Endodermal cell (in vitro differentiated cells): Measurements from ENCODE around the gene IFI27L2. TPM values are rescaled to one million over a fixed set of nuclear protein-coding genes. Genes with fewer than 3 reads are reported as not detected.

Experiments used
- DNase-seq: peaks from one replicate; pipeline ENCODE4 v3.0.0-alpha.2; 2017
- H3K27ac ChIP-seq: 2 replicates; pipeline ENCODE4 v1.5.1; 2013; ENCODE audit warnings: mild to moderate bottlenecking, low read depth, low read length, moderate library complexity
- H3K27me3 ChIP-seq: 2 replicates; pipeline ENCODE4 v1.6.1; 2013; ENCODE audit warnings: mild to moderate bottlenecking, low read length, moderate library complexity; ENCODE audit not compliant: insufficient read depth, control insufficient read depth, poor library complexity, severe bottlenecking
- H3K36me3 ChIP-seq: 2 replicates; pipeline ENCODE4 v1.7.0; 2013; ENCODE audit warnings: mild to moderate bottlenecking, low read length, moderate library complexity; ENCODE audit not compliant: control insufficient read depth, insufficient read depth
- H3K4me1 ChIP-seq: one replicate; pipeline ENCODE4 v1.7.0; 2013; ENCODE audit warnings: low read length; ENCODE audit not compliant: control insufficient read depth, insufficient read depth
- H3K4me3 ChIP-seq: 2 replicates; pipeline ENCODE4 v1.5.1; 2013; ENCODE audit warnings: mild to moderate bottlenecking, low read length, moderate library complexity
- H3K9ac ChIP-seq: 2 replicates; pipeline ENCODE4 v1.6.1; 2013; ENCODE audit warnings: mild to moderate bottlenecking, low read length, moderate library complexity; ENCODE audit not compliant: poor library complexity, severe bottlenecking; ENCODE audit errors: extremely low read depth
- H3K9me3 ChIP-seq: 2 replicates; pipeline ENCODE4 v1.6.1; 2013; ENCODE audit warnings: mild to moderate bottlenecking, low read length, moderate library complexity; ENCODE audit not compliant: control insufficient read depth
- H3K27ac Mint-ChIP-seq: 2 replicates; pipeline ENCODE4 v1.8.0; 2020; ENCODE audit warnings: mixed read lengths
- H3K27me3 Mint-ChIP-seq: 2 replicates; pipeline ENCODE4 v1.8.0; 2021; ENCODE audit warnings: mild to moderate bottlenecking, mixed read lengths; ENCODE audit not compliant: insufficient read depth
- H3K36me3 Mint-ChIP-seq: 2 replicates; pipeline ENCODE4 v1.8.0; 2020; ENCODE audit warnings: low read depth, mixed read lengths
- H3K4me1 Mint-ChIP-seq: 2 replicates; pipeline ENCODE4 v1.8.0; 2020; ENCODE audit warnings: mixed read lengths
- H3K4me3 Mint-ChIP-seq: 2 replicates; pipeline ENCODE4 v1.8.0; 2020; ENCODE audit warnings: mild to moderate bottlenecking, moderate library complexity, mixed read lengths
- H3K9me3 Mint-ChIP-seq: 2 replicates; pipeline ENCODE4 v1.8.0; 2020; ENCODE audit warnings: mild to moderate bottlenecking, mixed read lengths
- WGBS, 2 experiments: methylation state at CpG; one replicate each; pipeline versions ENCODE4 v1.1.5 to v1.1.7; 2013; ENCODE audit warnings: missing lambda C conversion rate in 2 of 2, mixed read lengths in 1 of 2; ENCODE audit not compliant: insufficient coverage in 1 of 2, insufficient read length in 1 of 2; 5-methylcytosine and 5-hydroxymethylcytosine counted together
- total RNA-seq, 2 donors: library from RNA; stranded (reverse); fragmentation: NEBNext Ultra II Directional in 1 of 2; extraction: Animal tissue kit (Norgen Biotek cat#: 25700) in 1 of 2; gene quantifications; 2 replicates in 1 of 2; 3 replicates in 1 of 2; pipeline ENCODE4 v1.2.1, GENCODE V29; 2021
- TF ChIP-seq, protein P1 (sequence below): fragments of 200-600 bp; sonication (generic); conservative IDR thresholded peaks from 2 replicates; pipeline ENCODE4 v1.5.0; 2021; ENCODE audit warnings: antibody characterized with exemption, mild to moderate bottlenecking

Gene IFI27L2
- total RNA-seq, 2 donors from 2014 or later = 36.0 to 43.7 TPM

DNA sequence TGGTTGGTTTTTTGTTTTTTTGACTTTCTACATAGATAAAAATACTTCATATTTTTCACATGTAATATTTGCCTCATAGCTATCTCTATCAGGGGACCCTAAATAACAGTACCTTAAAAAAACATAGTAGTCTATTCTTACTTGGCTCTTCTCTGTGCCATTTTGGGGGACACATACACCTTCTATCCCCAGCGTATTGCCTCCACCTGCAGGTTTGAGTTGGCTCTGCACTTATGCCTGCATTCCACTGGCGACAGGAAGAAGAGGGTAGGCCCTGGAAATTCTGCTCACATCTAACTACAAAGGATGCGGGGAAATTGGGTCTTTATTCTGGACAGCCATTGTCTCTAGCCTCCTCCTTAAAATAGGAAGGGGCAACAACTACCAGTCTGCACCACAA is 13.8 kb upstream of the IFI27L2 start:
- Mint-ChIP-seq H3K36me3 (no peaks in the 10 kb centered on the region), H3K9me3 (no peaks in the 10 kb centered on the region), H3K4me3 (no peak overlapping the region), H3K27ac (no peak overlapping the region), H3K27me3 (peaks cover 6% of the 10 kb centered on the region), H3K4me1 (peaks cover 9% of the 10 kb centered on the region)
- Histone ChIP-seq H3K36me3 (no peaks in the 10 kb centered on the region), H3K9me3 (no peaks in the 10 kb centered on the region), H3K27ac (no peak overlapping the region), H3K4me1 (peaks cover 4% of the 10 kb centered on the region), H3K9ac (no peak overlapping the region), H3K27me3 (no peaks in the 10 kb centered on the region), H3K4me3 (no peak overlapping the region)
- 62% methylated on average over 3 of the region's 3 CpGs; no CpG with 5 or more reads in 1 of the 2 experiments for WGBS, 2 experiments
- TF ChIP-seq, protein P1, sequence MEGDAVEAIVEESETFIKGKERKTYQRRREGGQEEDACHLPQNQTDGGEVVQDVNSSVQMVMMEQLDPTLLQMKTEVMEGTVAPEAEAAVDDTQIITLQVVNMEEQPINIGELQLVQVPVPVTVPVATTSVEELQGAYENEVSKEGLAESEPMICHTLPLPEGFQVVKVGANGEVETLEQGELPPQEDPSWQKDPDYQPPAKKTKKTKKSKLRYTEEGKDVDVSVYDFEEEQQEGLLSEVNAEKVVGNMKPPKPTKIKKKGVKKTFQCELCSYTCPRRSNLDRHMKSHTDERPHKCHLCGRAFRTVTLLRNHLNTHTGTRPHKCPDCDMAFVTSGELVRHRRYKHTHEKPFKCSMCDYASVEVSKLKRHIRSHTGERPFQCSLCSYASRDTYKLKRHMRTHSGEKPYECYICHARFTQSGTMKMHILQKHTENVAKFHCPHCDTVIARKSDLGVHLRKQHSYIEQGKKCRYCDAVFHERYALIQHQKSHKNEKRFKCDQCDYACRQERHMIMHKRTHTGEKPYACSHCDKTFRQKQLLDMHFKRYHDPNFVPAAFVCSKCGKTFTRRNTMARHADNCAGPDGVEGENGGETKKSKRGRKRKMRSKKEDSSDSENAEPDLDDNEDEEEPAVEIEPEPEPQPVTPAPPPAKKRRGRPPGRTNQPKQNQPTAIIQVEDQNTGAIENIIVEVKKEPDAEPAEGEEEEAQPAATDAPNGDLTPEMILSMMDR = peak; percentile 79
- peak; percentile 83 for DNase-seq

GRCh38 chr14:94142836-94143235 is 13.4 kb upstream of the IFI27L2 start:
- 100% methylated on average over 1 of the region's 1 CpG; no CpG with 5 or more reads in 1 of the 2 experiments for WGBS, 2 experiments
- Mint-ChIP-seq H3K36me3 (no peaks in the 10 kb centered on the region), H3K27ac (no peak overlapping the region), H3K4me1 (peaks cover 9% of the 10 kb centered on the region), H3K9me3 (no peaks in the 10 kb centered on the region), H3K4me3 (no peak overlapping the region), H3K27me3 (peaks cover 3% of the 10 kb centered on the region)
- peaks cover 4% of the 10 kb centered on the region for H3K4me1 ChIP-seq
- H3K36me3 ChIP-seq = no peaks in the 10 kb centered on the region
- H3K27me3 ChIP-seq = no peaks in the 10 kb centered on the region
- H3K9me3 ChIP-seq = no peaks in the 10 kb centered on the region
- no peak overlapping the region for H3K27ac ChIP-seq
- no peak overlapping the region for H3K9ac ChIP-seq
- DNase-seq = no peak
- no peak overlapping the region for H3K4me3 ChIP-seq
- TF ChIP-seq, protein P1 = no peak

- Mint-ChIP-seq H3K27ac (no peak overlapping the region), H3K27me3 (peaks cover under 1% of the 10 kb centered on the region), H3K9me3 (no peaks in the 10 kb centered on the region), H3K4me3 (no peak overlapping the region), H3K36me3 (no peaks in the 10 kb centered on the region), H3K4me1 (peaks cover 9% of the 10 kb centered on the region)
- Histone ChIP-seq H3K9ac (no peak overlapping the region), H3K27me3 (no peaks in the 10 kb centered on the region), H3K9me3 (no peaks in the 10 kb centered on the region), H3K27ac (no peak overlapping the region), H3K4me3 (no peak overlapping the region), H3K4me1 (peaks cover 4% of the 10 kb centered on the region), H3K36me3 (no peaks in the 10 kb centered on the region)
- no peak for DNase-seq
- TF ChIP-seq, protein P1 = no peak
- WGBS, 2 experiments = 79% methylated on average over 3 of the region's 3 CpGs; no CpG with 5 or more reads in 1 of the 2 experiments
These were observed 12.8 kb upstream of the IFI27L2 start for GRCh38 chr14:94142247-94142646.
